ENCODE data around the gene MRNIP. TPM values are rescaled to one million over a fixed set of nuclear protein-coding genes. Genes with fewer than 3 reads are reported as not detected.

The MRNIP gene
- total RNA-seq, 1 experiment from 2014 or later = 31.1 TPM

- Histone ChIP-seq H4K20me1 (ENCODE audit: control insufficient read depth, insufficient read depth, insufficient read length) (no peaks in the 10 kb centered on the region), H3K9me3 (ENCODE audit: control insufficient read depth, low read depth, low read length) (no peaks in the 10 kb centered on the region), H2BK5ac (ENCODE audit: insufficient read length, low read length) (no peak overlapping the region), H3K23me2 (ENCODE audit: insufficient read length, low read depth, low read length, poor library complexity, severe bottlenecking) (no peaks in the 10 kb centered on the region), H3K14ac (ENCODE audit: insufficient read depth, low read length) (no peak overlapping the region; the same call in 1 of the 2 replicates), H3K4me2 (ENCODE audit: insufficient read depth, insufficient read length, low read length) (no peak overlapping the region), H3T11ph (ENCODE audit: low read length) (no peak overlapping the region), H3K56ac (ENCODE audit: insufficient read length, low read depth, low read length) (no peak overlapping the region), H2BK20ac (ENCODE audit: low read depth, low read length, poor library complexity, severe bottlenecking) (no peak overlapping the region), H4K5ac (ENCODE audit: insufficient read length, low read depth, low read length) (no peak overlapping the region), H2AK5ac (ENCODE audit: insufficient read length, low read length) (no peak overlapping the region), H3K79me1 (ENCODE audit: insufficient read depth, low read depth, low read length, poor library complexity, severe bottlenecking) (no peaks in the 10 kb centered on the region), H3K18ac (ENCODE audit: insufficient read length, low read depth, low read length) (no peak overlapping the region), H3K9ac (ENCODE audit: extremely low read depth, insufficient read length, low read length) (no peak overlapping the region), H3K79me2 (ENCODE audit: insufficient read depth, low read length) (no peaks in the 10 kb centered on the region), H2AFZ (ENCODE audit: low read length) (no peak overlapping the region), H3K27me3 (ENCODE audit: insufficient read depth, low read length) (no peaks in the 10 kb centered on the region), H4K91ac (ENCODE audit: insufficient read length, low read depth, low read length) (no peak overlapping the region), H4K8ac (replicated peaks; ENCODE audit: insufficient read length, low read depth, low read length) (no peak overlapping the region), H2BK120ac (ENCODE audit: low read depth, low read length, poor library complexity, severe bottlenecking) (no peak overlapping the region), H2BK15ac (ENCODE audit: low read depth, low read length) (no peak overlapping the region), H3K27ac (ENCODE audit: insufficient read length, low read depth, low read length) (no peak overlapping the region), H3K23ac (ENCODE audit: insufficient read length, low read depth, low read length) (no peak overlapping the region), H3K4me1 (ENCODE audit: insufficient read depth, low read length) (peaks cover 9% of the 10 kb centered on the region; the same call in 1 of the 2 replicates), H3K4ac (ENCODE audit: low read depth, low read length) (no peak overlapping the region), H2BK12ac (ENCODE audit: insufficient read length, low read depth, low read length) (no peak overlapping the region)
- H3K4me3 Mint-ChIP-seq = peak overlapping the region in 1 of 2 experiments; percentile 41; a peak in 2 of 5 replicates
- H3K27me3 Mint-ChIP-seq (ENCODE audit: low read depth) = no peaks in the 10 kb centered on the region
- H3K36me3 Mint-ChIP-seq (ENCODE audit: insufficient read depth in 1 of 3, low read depth in 3 of 3) = peaks cover 76 to 99% (median 97%) of the 10 kb centered on the region in 3 experiments
- no peak for DNase-seq
- no peak for TF ChIP-seq CTCF (conservative IDR thresholded peaks at IDR 0.05)
- peaks cover 28% of the 10 kb centered on the region in 2 experiments for H3K4me1 Mint-ChIP-seq
- no CpG with 5 or more reads among the region's 3 CpGs for WGBS (ENCODE audit: extremely low coverage, insufficient read length, low lambda C conversion rate)
- H3K27ac Mint-ChIP-seq = peak overlapping the region in 2 of 3 experiments; percentile 74 to 78; a peak in 4 of 7 replicates
- H3K9me3 Mint-ChIP-seq = peaks cover 0 to 2% of the 10 kb centered on the region in 2 experiments; a peak in 2 of 5 replicates
These were observed 29.7 kb downstream of the MRNIP start for GRCh38 chr5:179828756-179829421.

Data from H9 (cell line).